Gastroesophageal sphincter (tissue), 4 donors: ENCODE data around the gene CHST12. TPM values are rescaled to one million over a fixed set of nuclear protein-coding genes. Genes with fewer than 3 reads are reported as not detected.

ENCODE experiments used
- ATAC-seq: fragments of 150-250 bp; one replicate; pipeline ENCODE4 v1.9.1; 2016; ENCODE audit warnings: mild to moderate bottlenecking, moderate library complexity
- H3K27ac ChIP-seq, 4 donors: fragments of 200-600 bp; sonication (generic) in 3 of 4; 1 replicate in 3 of 4; 2 replicates in 1 of 4; pipeline ENCODE4 v1.5.1; 2016 to 2019
- H3K27me3 ChIP-seq: fragments of 200-600 bp; sonication (generic); one replicate; pipeline ENCODE4 v1.5.1; 2019
- H3K36me3 ChIP-seq, 2 donors: fragments of 200-600 bp; sonication (generic); one replicate each; pipeline ENCODE4 v1.5.1; 2019; ENCODE audit warnings: control low read depth in 1 of 2
- H3K4me1 ChIP-seq, 3 donors: fragments of 200-600 bp; sonication (generic); 1 replicate in 2 of 3; 2 replicates in 1 of 3; pipeline ENCODE4 v1.5.1; 2016 to 2019; ENCODE audit warnings: control low read depth in 2 of 3
- H3K4me3 ChIP-seq, 2 donors: fragments of 200-600 bp; sonication (generic); one replicate each; pipeline ENCODE4 v1.5.1; 2019; ENCODE audit warnings: mild to moderate bottlenecking in 1 of 2, moderate library complexity in 1 of 2
- H3K9me3 ChIP-seq, 3 donors: fragments of 200-600 bp; sonication (generic); one replicate each; pipeline ENCODE4 v1.5.1; 2017 to 2019; ENCODE audit warnings: control low read depth in 2 of 3
- CTCF ChIP-seq, 4 experiments: fragments of 200-600 bp in 2 of 4; fragments of 450-650 bp in 2 of 4; sonication (generic) in 1 of 4; IDR thresholded peaks; one replicate each; pipeline ENCODE4 v1.5.1; 2017 to 2019; ENCODE audit warnings: antibody characterized with exemption in 4 of 4, mild to moderate bottlenecking in 2 of 4, moderate library complexity in 2 of 4
- EP300 ChIP-seq: sonication (generic); formaldehyde crosslinking; IDR thresholded peaks from one replicate; pipeline ENCODE4 v1.6.1; 2017; ENCODE audit warnings: antibody characterized with exemption, mild to moderate bottlenecking
- POLR2A ChIP-seq, 2 donors: fragments of 450-650 bp; IDR thresholded peaks; one replicate each; pipeline ENCODE4 v1.6.1; 2017; ENCODE audit warnings: antibody characterized with exemption in 2 of 2, mild to moderate bottlenecking in 2 of 2, moderate library complexity in 1 of 2
- POLR2AphosphoS5 ChIP-seq: sonication (generic); formaldehyde crosslinking; IDR thresholded peaks from one replicate; pipeline ENCODE4 v1.6.1; 2017; ENCODE audit warnings: antibody characterized with exemption
- WGBS, 2 donors: methylation state at CpG; one replicate each; pipeline ENCODE4 v1.1.5; 2018; ENCODE audit warnings: low coverage in 1 of 2; 5-methylcytosine and 5-hydroxymethylcytosine counted together
- total RNA-seq, 4 donors: library from RNA; depleted of rRNA; stranded (reverse); fragments of >200 nt; gene quantifications; one replicate each; pipeline ENCODE4 v1.1.0, GENCODE V29; 2016

CHST12 gene
- total RNA-seq, 4 donors from 2014 or later, result 8.3 to 18.3 (median 13.4) TPM

DNA sequence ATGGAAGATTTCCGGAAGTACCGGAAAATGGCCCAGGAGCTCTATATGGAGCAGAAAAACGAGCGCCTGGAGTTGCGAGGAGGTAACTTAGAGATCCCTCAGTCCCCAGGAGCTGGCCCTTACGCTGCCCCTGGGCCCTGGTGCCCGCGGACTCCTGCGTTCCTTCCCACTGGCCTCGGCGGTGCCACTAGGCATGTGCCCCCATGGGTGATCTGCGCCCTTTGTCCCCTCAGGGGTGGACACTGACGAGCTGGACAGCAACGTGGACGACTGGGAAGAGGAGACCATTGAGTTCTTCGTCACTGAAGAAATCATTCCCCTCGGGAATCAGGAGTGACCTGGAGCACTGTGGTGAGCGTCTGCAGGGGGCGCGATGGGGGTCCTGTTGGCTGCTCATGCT lies 24.2 kb upstream of the CHST12 start:
- peaks cover 0 to 93% of the 10 kb centered on the region in 2 donors for H3K36me3 ChIP-seq
- no peak for ATAC-seq
- no peaks in the 10 kb centered on the region for H3K27me3 ChIP-seq
- no peak overlapping the region for H3K27ac ChIP-seq
- no peaks in the 10 kb centered on the region for H3K4me1 ChIP-seq
- H3K9me3 ChIP-seq, result no peaks in the 10 kb centered on the region
- no peak for TF ChIP-seq POLR2AphosphoS5
- no peak for TF ChIP-seq EP300
- TF ChIP-seq POLR2A (IDR thresholded peaks at IDR 0.05), result no peak
- no peak for TF ChIP-seq CTCF (IDR thresholded peaks at IDR 0.05)
- WGBS, 2 donors, result 50 to 88% methylated on average over 1 to 8 of the region's 20 CpGs
- H3K4me3 ChIP-seq, result no peak overlapping the region

DNA sequence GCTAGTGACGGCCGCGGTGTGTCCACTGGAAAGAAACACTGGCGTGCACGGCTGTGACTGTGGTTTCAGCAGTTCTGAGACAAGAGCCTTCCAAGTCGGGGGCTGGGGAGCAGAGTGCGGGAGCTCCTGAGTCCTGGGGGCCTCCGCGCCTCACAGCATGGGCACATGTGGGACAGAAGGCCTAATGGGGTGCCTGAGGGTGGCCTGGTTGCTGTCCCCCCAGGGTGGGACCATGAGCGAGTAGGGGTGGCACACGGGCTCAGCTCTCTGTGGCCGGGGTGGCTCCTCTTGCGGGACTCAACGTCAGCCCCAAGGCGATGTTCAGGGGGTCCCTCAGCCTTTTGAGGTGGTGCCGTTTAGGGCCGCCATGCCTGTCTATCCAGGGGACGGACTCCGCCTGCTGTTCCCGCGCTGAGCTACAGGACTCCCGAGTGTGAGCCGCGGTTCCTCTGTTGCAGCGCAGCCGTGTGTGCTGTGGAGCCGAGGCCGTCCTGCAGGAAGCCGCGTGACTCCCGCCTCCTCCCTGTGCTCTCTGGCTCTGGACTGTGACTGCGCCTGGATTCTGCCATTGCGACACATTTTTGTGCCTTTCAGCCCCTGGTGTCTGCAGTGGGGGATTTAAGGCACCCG lies 23.5 kb upstream of the CHST12 start:
- no peaks in the 10 kb centered on the region for H3K27me3 ChIP-seq
- no peaks in the 10 kb centered on the region for H3K9me3 ChIP-seq
- H3K4me1 ChIP-seq, result no peaks in the 10 kb centered on the region
- WGBS, 2 donors, result 90 to 92% methylated on average over 6 to 8 of the region's 34 CpGs
- peaks cover 0 to 90% of the 10 kb centered on the region in 2 donors for H3K36me3 ChIP-seq
- TF ChIP-seq POLR2AphosphoS5 (no peak), POLR2A (IDR thresholded peaks at IDR 0.05) (no peak), CTCF (IDR thresholded peaks at IDR 0.05) (no peak), EP300 (no peak)
- no peak for ATAC-seq
- no peak overlapping the region for H3K27ac ChIP-seq
- no peak overlapping the region for H3K4me3 ChIP-seq

- no peak for ATAC-seq
- Histone ChIP-seq H3K27me3 (no peaks in the 10 kb centered on the region), H3K27ac (no peak overlapping the region), H3K4me3 (no peak overlapping the region), H3K9me3 (no peaks in the 10 kb centered on the region), H3K4me1 (no peaks in the 10 kb centered on the region), H3K36me3 (peaks cover 0 to 85% of the 10 kb centered on the region in 2 donors)
- WGBS, 2 donors, result 89 to 95% methylated on average over 3 to 5 of the region's 23 CpGs
- TF ChIP-seq EP300 (no peak), POLR2A (IDR thresholded peaks at IDR 0.05) (no peak), POLR2AphosphoS5 (no peak), CTCF (IDR thresholded peaks at IDR 0.05) (no peak)
Measured at GRCh38 chr7:2380461-2380860, 22.9 kb upstream of the CHST12 start.

DNA sequence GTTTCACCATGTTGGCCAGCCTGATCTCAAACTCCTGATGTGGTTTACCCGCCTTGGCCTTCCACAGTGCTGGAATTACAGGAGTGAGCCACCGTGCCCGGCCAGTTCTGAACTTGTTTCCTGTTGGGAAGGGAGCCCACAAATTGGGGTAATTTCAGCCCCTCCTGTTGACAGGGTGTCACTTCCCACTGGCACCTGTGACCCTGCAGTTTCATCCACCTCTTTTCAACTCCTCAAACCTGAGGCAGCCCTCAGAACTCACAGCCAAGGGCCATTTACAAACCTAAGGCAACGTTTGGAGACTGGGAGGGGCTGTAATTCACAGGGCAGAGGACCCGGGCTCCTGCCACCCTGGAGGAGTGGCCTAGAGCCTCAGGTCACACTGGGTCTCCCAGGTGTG lies 22.2 kb upstream of the CHST12 start:
- Histone ChIP-seq H3K4me3 (no peak overlapping the region), H3K9me3 (no peaks in the 10 kb centered on the region), H3K27ac (no peak overlapping the region), H3K36me3 (peaks cover 0 to 77% of the 10 kb centered on the region in 2 donors), H3K4me1 (no peaks in the 10 kb centered on the region), H3K27me3 (no peaks in the 10 kb centered on the region)
- TF ChIP-seq EP300, result no peak
- no peak for TF ChIP-seq CTCF (IDR thresholded peaks at IDR 0.05)
- TF ChIP-seq POLR2A (IDR thresholded peaks at IDR 0.05), result no peak
- TF ChIP-seq POLR2AphosphoS5, result no peak
- 30 to 80% methylated on average over 1 to 3 of the region's 5 CpGs for WGBS, 2 donors
- no peak for ATAC-seq

- ATAC-seq, result no peak
- Histone ChIP-seq H3K27me3 (no peaks in the 10 kb centered on the region), H3K27ac (no peak overlapping the region), H3K36me3 (peaks cover 0 to 69% of the 10 kb centered on the region in 2 donors), H3K9me3 (no peaks in the 10 kb centered on the region), H3K4me3 (no peak overlapping the region), H3K4me1 (no peaks in the 10 kb centered on the region)
- TF ChIP-seq POLR2AphosphoS5, result no peak
- TF ChIP-seq EP300, result no peak
- no peak for TF ChIP-seq POLR2A (IDR thresholded peaks at IDR 0.05)
- TF ChIP-seq CTCF (IDR thresholded peaks at IDR 0.05), result no peak
- WGBS, 2 donors, result 80 to 82% methylated on average over 4 to 10 of the region's 21 CpGs
Measured at GRCh38 chr7:2381881-2382509, 21.4 kb upstream of the CHST12 start.
